K562 (cell line): ENCODE results near the gene MID1IP1. TPM values are rescaled to one million over a fixed set of nuclear protein-coding genes. Genes with fewer than 3 reads are reported as not detected.

ENCODE experiments used
- ADNP ChIP-seq: fragments of 200-800 bp; sonication (Bioruptor generic); IDR thresholded peaks from 2 replicates; pipeline ENCODE4 v1.6.1; 2016; ENCODE audit warnings: missing genetic modification characterization, missing compliant biosample characterization
- BHLHE40 ChIP-seq: IDR thresholded peaks from 2 replicates; pipeline ENCODE4 v1.6.1; 2011; ENCODE audit warnings: low read length, improper control_type of control experiment
- FIP1L1 ChIP-seq: fragments of 200-400 bp; formaldehyde crosslinking; IDR thresholded peaks from 2 replicates; pipeline ENCODE4 v1.6.1; 2018; ENCODE audit warnings: mild to moderate bottlenecking, low read depth, low read length; ENCODE audit not compliant: poor library complexity, severe bottlenecking
- GTF2F1 ChIP-seq: IDR thresholded peaks from 2 replicates; pipeline ENCODE4 v1.6.1; 2011; ENCODE audit warnings: low read depth, low read length, improper control_type of control experiment
- HLTF ChIP-seq: fragments of 450-650 bp; IDR thresholded peaks from 2 replicates; pipeline ENCODE4 v1.6.1; 2016
- HNRNPH1 ChIP-seq: fragments of 200-400 bp; formaldehyde crosslinking; optimal IDR thresholded peaks from 2 replicates; pipeline ENCODE3; 2017; ENCODE audit warnings: low read depth, mild to moderate bottlenecking, low read length, moderate library complexity
- IRF1 ChIP-seq: sonication (generic); formaldehyde crosslinking; IDR thresholded peaks from 2 replicates; pipeline ENCODE4 v1.8.0; 2022; ENCODE audit warnings: missing genetic modification reagents, mild to moderate bottlenecking, borderline replicate concordance
- KHSRP ChIP-seq: fragments of 450-650 bp; IDR thresholded peaks from 2 replicates; pipeline ENCODE4 v1.6.1; 2017
- PYGO2 ChIP-seq: fragments of 450-650 bp; IDR thresholded peaks from 2 replicates; pipeline ENCODE4 v1.6.1; 2016; ENCODE audit warnings: mild to moderate bottlenecking, missing genetic modification characterization, moderate library complexity, missing compliant biosample characterization
- RBBP5 ChIP-seq: fragments of 200-600 bp; sonication (generic); IDR thresholded peaks from 2 replicates; pipeline ENCODE4 v1.6.1; 2012; ENCODE audit warnings: borderline replicate concordance, mild to moderate bottlenecking, low read length, control low read depth, inconsistent platforms; ENCODE audit not compliant: insufficient read depth, poor library complexity, severe bottlenecking
- RFX7 ChIP-seq: fragments of 250-450 bp; sonication (Bioruptor Pico); IDR thresholded peaks from 2 replicates; pipeline ENCODE4 v1.5.1; 2021; ENCODE audit warnings: mild to moderate bottlenecking
- SOX6 ChIP-seq: fragments of 450-650 bp; IDR thresholded peaks from 2 replicates; pipeline ENCODE4 v1.6.1; 2014; ENCODE audit warnings: mild to moderate bottlenecking
- TAF9B ChIP-seq: fragments of 450-650 bp; IDR thresholded peaks from 2 replicates; pipeline ENCODE4 v1.6.1; 2018; ENCODE audit warnings: mild to moderate bottlenecking; ENCODE audit not compliant: partially characterized antibody
- XRCC3 ChIP-seq: fragments of 450-650 bp; IDR thresholded peaks from 2 replicates; pipeline ENCODE4 v1.6.1; 2017; ENCODE audit warnings: mild to moderate bottlenecking, moderate library complexity
- ZC3H4 ChIP-seq: sonication (generic); formaldehyde crosslinking; IDR thresholded peaks from 2 replicates; pipeline ENCODE4 v1.9.0; 2021; ENCODE audit warnings: missing genetic modification reagents, borderline replicate concordance
- ZNF217 ChIP-seq: sonication (generic); formaldehyde crosslinking; IDR thresholded peaks from 2 replicates; pipeline ENCODE4 v1.8.0; 2022; ENCODE audit warnings: mild to moderate bottlenecking, missing genetic modification reagents
- ZNF41 ChIP-seq: fragments of 250-450 bp; sonication (Bioruptor Pico); conservative IDR thresholded peaks from 2 replicates; pipeline ENCODE4 v1.4.0; 2020; ENCODE audit warnings: mild to moderate bottlenecking
- ZNF512 ChIP-seq: IDR thresholded peaks from 2 replicates; pipeline ENCODE4 v1.6.1; 2016; ENCODE audit warnings: missing genetic modification characterization, missing compliant biosample characterization
- polyA plus RNA-seq, 8 experiments: library from polyadenylated mRNA; depleted of rRNA in 4 of 8; stranded (reverse) in 5 of 8; unstranded in 3 of 8; fragments of >200 nt; fragmentation: Nextera tagmentation in 2 of 8; fragmentation: Illumina TruSeq in 1 of 8; extraction: Ambion mirVana in 2 of 8; extraction: Trizol in 1 of 8; gene quantifications; 2 replicates each; pipeline versions ENCODE4 v1.2.1 to v1.2.3, GENCODE V29; 2011 to 2014; ENCODE audit warnings: inconsistent platforms in 1 of 8, missing spikeins in 1 of 8
- total RNA-seq, 7 experiments: library from RNA; depleted of rRNA in 6 of 7; stranded (reverse); fragments of >200 nt in 6 of 7; fragmentation: Illumina TruSeq in 2 of 7; extraction: Trizol in 2 of 7; gene quantifications; 2 replicates each; pipeline versions ENCODE4 v1.2.1 to v1.2.3, GENCODE V29; 2011 to 2021; ENCODE audit warnings: low replicate concordance in 1 of 7
- TF ChIP-seq, protein P1 (sequence below): sonication (generic); formaldehyde crosslinking; IDR thresholded peaks from 2 replicates; pipeline ENCODE4 v1.4.0; 2020; ENCODE audit warnings: mild to moderate bottlenecking, missing genetic modification reagents
- TF ChIP-seq, protein P2 (sequence below), 2 experiments: fragments of 450-650 bp in 1 of 2; sonication (generic) in 1 of 2; formaldehyde crosslinking; conservative IDR thresholded peaks; 2 replicates each; pipeline versions ENCODE4 v1.4.0 to v1.8.1; 2020 to 2022; ENCODE audit warnings: mild to moderate bottlenecking in 1 of 2, missing genetic modification reagents in 1 of 2
- TF ChIP-seq, protein P3 (sequence below): fragments of 450-650 bp; formaldehyde crosslinking; IDR thresholded peaks from 2 replicates; pipeline ENCODE4 v1.4.0; 2022; ENCODE audit warnings: mild to moderate bottlenecking, moderate library complexity

Gene MID1IP1
- total and polyA plus RNA-seq, 9 of the 15 experiments (the other 6 are each of a cell fraction or from before 2014, with no cell fraction given), result 0.51 to 102 (median 27.5) TPM

- TF ChIP-seq, protein P1, sequence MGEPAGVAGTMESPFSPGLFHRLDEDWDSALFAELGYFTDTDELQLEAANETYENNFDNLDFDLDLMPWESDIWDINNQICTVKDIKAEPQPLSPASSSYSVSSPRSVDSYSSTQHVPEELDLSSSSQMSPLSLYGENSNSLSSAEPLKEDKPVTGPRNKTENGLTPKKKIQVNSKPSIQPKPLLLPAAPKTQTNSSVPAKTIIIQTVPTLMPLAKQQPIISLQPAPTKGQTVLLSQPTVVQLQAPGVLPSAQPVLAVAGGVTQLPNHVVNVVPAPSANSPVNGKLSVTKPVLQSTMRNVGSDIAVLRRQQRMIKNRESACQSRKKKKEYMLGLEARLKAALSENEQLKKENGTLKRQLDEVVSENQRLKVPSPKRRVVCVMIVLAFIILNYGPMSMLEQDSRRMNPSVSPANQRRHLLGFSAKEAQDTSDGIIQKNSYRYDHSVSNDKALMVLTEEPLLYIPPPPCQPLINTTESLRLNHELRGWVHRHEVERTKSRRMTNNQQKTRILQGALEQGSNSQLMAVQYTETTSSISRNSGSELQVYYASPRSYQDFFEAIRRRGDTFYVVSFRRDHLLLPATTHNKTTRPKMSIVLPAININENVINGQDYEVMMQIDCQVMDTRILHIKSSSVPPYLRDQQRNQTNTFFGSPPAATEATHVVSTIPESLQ (CRISPR knock-in tag), result peak; percentile 73; the same call in 1 of the 2 replicates
- no peak for TF ChIP-seq ZC3H4 (CRISPR knock-in tag)
- TF ChIP-seq FIP1L1, result no peak
- no peak for TF ChIP-seq XRCC3
- TF ChIP-seq BHLHE40, result peak; percentile 91
- TF ChIP-seq RFX7 (CRISPR knock-in tag), result no peak
- TF ChIP-seq RBBP5, result peak; percentile 9
- no peak for TF ChIP-seq HLTF
- TF ChIP-seq SOX6, result no peak; the same call in 1 of the 2 replicates
- no peak for TF ChIP-seq ZNF217 (CRISPR knock-in tag)
- no peak for TF ChIP-seq PYGO2 (tag)
- TF ChIP-seq ZNF41 (CRISPR knock-in tag), result no peak
- no peak for TF ChIP-seq ZNF512
- no peak for TF ChIP-seq KHSRP
- peak; percentile 48 for TF ChIP-seq TAF9B
- no peak for TF ChIP-seq ADNP
- TF ChIP-seq, protein P2, sequence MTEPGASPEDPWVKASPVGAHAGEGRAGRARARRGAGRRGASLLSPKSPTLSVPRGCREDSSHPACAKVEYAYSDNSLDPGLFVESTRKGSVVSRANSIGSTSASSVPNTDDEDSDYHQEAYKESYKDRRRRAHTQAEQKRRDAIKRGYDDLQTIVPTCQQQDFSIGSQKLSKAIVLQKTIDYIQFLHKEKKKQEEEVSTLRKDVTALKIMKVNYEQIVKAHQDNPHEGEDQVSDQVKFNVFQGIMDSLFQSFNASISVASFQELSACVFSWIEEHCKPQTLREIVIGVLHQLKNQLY (CRISPR knock-in tag; conservative IDR thresholded peaks at IDR 0.05), result peak; percentile 89 to 94; a peak in 3 of 4 replicates
- TF ChIP-seq GTF2F1, result no peak; the same call in 1 of the 2 replicates
- TF ChIP-seq IRF1 (CRISPR knock-in tag), result no peak
- TF ChIP-seq HNRNPH1, result no peak
- TF ChIP-seq, protein P3, sequence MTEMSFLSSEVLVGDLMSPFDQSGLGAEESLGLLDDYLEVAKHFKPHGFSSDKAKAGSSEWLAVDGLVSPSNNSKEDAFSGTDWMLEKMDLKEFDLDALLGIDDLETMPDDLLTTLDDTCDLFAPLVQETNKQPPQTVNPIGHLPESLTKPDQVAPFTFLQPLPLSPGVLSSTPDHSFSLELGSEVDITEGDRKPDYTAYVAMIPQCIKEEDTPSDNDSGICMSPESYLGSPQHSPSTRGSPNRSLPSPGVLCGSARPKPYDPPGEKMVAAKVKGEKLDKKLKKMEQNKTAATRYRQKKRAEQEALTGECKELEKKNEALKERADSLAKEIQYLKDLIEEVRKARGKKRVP, result no peak
These were observed 2.6 kb downstream of the MID1IP1 start (continued) for GRCh38 chrX:38803588-38804431.
